Nucleus accumbens (tissue), 56 donors: Measurements from ENCODE around the gene GPNMB.

Experiments used
- DNase-seq, 56 donors: peaks; one replicate each; lab custom pipeline; 2025; lab: John Stamatoyannopoulos, UW

Gene GPNMB

GRCh38 chr7:23228412-23228811, 18.2 kb upstream of the GPNMB start:
- no peak for DNase-seq

GRCh38 chr7:23230641-23231101, 15.9 kb upstream of the GPNMB start:
- peak in 49 of 56 donors; percentile 25 to 74 (median 53) for DNase-seq

GRCh38 chr7:23232966-23233365, 13.6 kb upstream of the GPNMB start:
- DNase-seq = no peak

GRCh38 chr7:23234569-23235296, 11.8 kb upstream of the GPNMB start:
- DNase-seq = no peak

GRCh38 chr7:23235813-23236221, 10.8 kb upstream of the GPNMB start:
- no peak for DNase-seq

GRCh38 chr7:23237000-23237399, 9.6 kb upstream of the GPNMB start:
- no peak for DNase-seq

GRCh38 chr7:23238983-23239652, 7.5 kb upstream of the GPNMB start:
- no peak for DNase-seq

- DNase-seq = no peak
Observed at GRCh38 chr7:23239698-23240097, 6.9 kb upstream of the GPNMB start.

GRCh38 chr7:23242321-23242720, 4.3 kb upstream of the GPNMB start:
- DNase-seq = no peak

- no peak for DNase-seq
Observed at GRCh38 chr7:23242935-23243334, 3.6 kb upstream of the GPNMB start.

GRCh38 chr7:23247046-23247602, 549 bp downstream of the GPNMB start:
- DNase-seq = no peak

- peak in 9 of 56 donors; percentile 9 to 30 (median 16) for DNase-seq
Observed at GRCh38 chr7:23247603-23248335, 1.2 kb downstream of the GPNMB start.

GRCh38 chr7:23249486-23249885, 2.9 kb downstream of the GPNMB start:
- no peak for DNase-seq

- no peak for DNase-seq
Observed at GRCh38 chr7:23254051-23254681, 7.6 kb downstream of the GPNMB start.

- DNase-seq = no peak
Observed at GRCh38 chr7:23256731-23257130, 10.2 kb downstream of the GPNMB start.

- DNase-seq = no peak
Observed at GRCh38 chr7:23260371-23260770, 13.8 kb downstream of the GPNMB start.

GRCh38 chr7:23261843-23262452, 15.4 kb downstream of the GPNMB start:
- peak in 25 of 56 donors; percentile 4 to 71 (median 21) for DNase-seq

GRCh38 chr7:23264916-23265458, 18.4 kb downstream of the GPNMB start:
- no peak for DNase-seq

GRCh38 chr7:23266918-23267317, 20.3 kb downstream of the GPNMB start:
- DNase-seq = no peak

- DNase-seq = no peak
Observed at GRCh38 chr7:23267357-23267756, 20.8 kb downstream of the GPNMB start.
